GM12878 (cell line): Measurements from ENCODE around the gene ARPP21. TPM values are rescaled to one million over a fixed set of nuclear protein-coding genes. Genes with fewer than 3 reads are reported as not detected.

ENCODE experiments used
- ATAC-seq: fragments of 200-7000 bp; cut with Tn5 transposase; 3 replicates; pipeline ENCODE4 v1.9.1; 2020; ENCODE audit warnings: mild to moderate bottlenecking, moderate library complexity
- BruUV-seq: library from RNA; stranded (reverse); fragments of 400-500 nt; replicated peaks from 2 replicates; lab custom pipeline; 2021; lab: Mats Ljungman, UMichigan
- CTCF ChIA-PET: fragments of 300-600 bp; sonication (Branson Sonifier 250); formaldehyde crosslinking; extraction: SDS; loops from one replicate; lab custom pipeline; 2021; ENCODE audit warnings: inconsistent platforms; lab: Yijun Ruan, JAX
- POLR2A ChIA-PET: fragments of 350-600 bp; formaldehyde crosslinking; extraction: SDS; loops from one replicate; lab custom pipeline; 2021; ENCODE audit warnings: inconsistent platforms; lab: Charles Lee
- RAD21 ChIA-PET: fragments of 300-600 bp; sonication (Branson Sonifier 250); formaldehyde crosslinking; loops from one replicate; lab custom pipeline; 2023; ENCODE audit warnings: antibody characterized with exemption; ENCODE audit not compliant: unreplicated experiment; lab: Charles Lee
- SMC1A ChIA-PET: fragments of 300-600 bp; sonication (Branson Sonifier 250); formaldehyde crosslinking; loops from one replicate; lab custom pipeline; 2023; ENCODE audit not compliant: unreplicated experiment, uncharacterized antibody; lab: Charles Lee
- DNase-seq: peaks from one replicate; pipeline ENCODE4 v3.0.0-alpha.2; 2011; ENCODE audit warnings: low read depth, low spot score
- FAIRE-seq: peaks from 3 replicates; lab custom pipeline; 2011; peaks lifted over from hg19 to GRCh38; lab: Jason Lieb, UNC
- H2AFZ ChIP-seq: 2 replicates; pipeline ENCODE4 v1.6.0; 2011; ENCODE audit warnings: low read depth, low read length, control low read depth; ENCODE audit not compliant: control insufficient read depth
- H3K27ac ChIP-seq: 2 replicates; pipeline ENCODE4 v1.5.1; 2011; ENCODE audit warnings: control low read depth; ENCODE audit not compliant: control insufficient read depth, insufficient read depth
- H3K27me3 ChIP-seq, 2 experiments: replicated peaks in 1 of 2; 2 replicates each; pipeline versions ENCODE4 v1.6.0 to v1.6.1; 2011; ENCODE audit warnings: low read length in 1 of 2; ENCODE audit not compliant: control insufficient read depth in 2 of 2, insufficient read depth in 2 of 2
- H3K36me3 ChIP-seq, 2 experiments: 2 replicates each; pipeline ENCODE4 v1.5.1; 2011; ENCODE audit warnings: low read length in 1 of 2; ENCODE audit not compliant: control insufficient read depth in 2 of 2, insufficient read depth in 2 of 2
- H3K4me1 ChIP-seq: 2 replicates; pipeline ENCODE4 v1.6.1; 2011; ENCODE audit warnings: mild to moderate bottlenecking, low read length, moderate library complexity, mixed read lengths; ENCODE audit not compliant: control insufficient read depth, insufficient read depth
- H3K4me2 ChIP-seq: 2 replicates; pipeline ENCODE4 v1.6.0; 2011; ENCODE audit warnings: control low read depth; ENCODE audit not compliant: control insufficient read depth, insufficient read depth
- H3K4me3 ChIP-seq: fragments of 200-600 bp; sonication (generic); 2 replicates; pipeline ENCODE4 v1.5.1; 2016
- H3K79me2 ChIP-seq: 2 replicates; pipeline ENCODE4 v1.6.0; 2011; ENCODE audit warnings: low read length; ENCODE audit not compliant: control insufficient read depth, insufficient read depth
- H3K9ac ChIP-seq: 2 replicates; pipeline ENCODE4 v1.8.0; 2011; ENCODE audit warnings: low read length, control low read depth, mixed read lengths; ENCODE audit not compliant: control insufficient read depth, insufficient read depth
- H3K9me3 ChIP-seq: replicated peaks from 3 replicates; pipeline ENCODE4 v1.5.1; 2011; ENCODE audit warnings: mild to moderate bottlenecking, low read length; ENCODE audit not compliant: control insufficient read depth, insufficient read depth
- H4K20me1 ChIP-seq: 2 replicates; pipeline ENCODE4 v1.6.0; 2011; ENCODE audit not compliant: control insufficient read depth, insufficient read depth
- KLF5 ChIP-seq: fragments of 450-650 bp; IDR thresholded peaks from 2 replicates; pipeline ENCODE4 v1.6.1; 2014; ENCODE audit warnings: mild to moderate bottlenecking; ENCODE audit not compliant: partially characterized antibody
- POLR2AphosphoS2 ChIP-seq: IDR thresholded peaks from 2 replicates; pipeline ENCODE4 v1.6.1; 2011; ENCODE audit warnings: low read depth, mild to moderate bottlenecking, low read length, improper control_type of control experiment, moderate library complexity
- WGBS: methylation state at CpG from one replicate; pipeline ENCODE4 v1.1.6; 2016; ENCODE audit warnings: low lambda C conversion rate; ENCODE audit not compliant: insufficient replicate concordance, insufficient coverage; ENCODE audit errors: missing lambda C conversion rate; 5-methylcytosine and 5-hydroxymethylcytosine counted together
- in situ Hi-C: fragments of 300-500 bp; cut with MboI; formaldehyde crosslinking; loops from 9 replicates; pipeline ENCODE4 v1.14.3; 2018; ENCODE audit warnings: mixed read lengths
- intact Hi-C: fragments of 100-400 bp; cut with micrococcal nuclease; formaldehyde crosslinking; loops from one replicate; pipeline ENCODE4 v1.14.2; 2022; ENCODE audit not compliant: unreplicated experiment
- polyA plus RNA-seq, 11 experiments: library from polyadenylated mRNA; depleted of rRNA in 4 of 11; unstranded in 6 of 11; stranded (reverse) in 5 of 11; fragments of >200 nt; fragmentation: Nextera tagmentation in 4 of 11; fragmentation: Illumina TruSeq in 1 of 11; extraction: Ambion mirVana in 4 of 11; extraction: Trizol in 1 of 11; gene quantifications; 1 replicate in 1 of 11; 2 replicates in 10 of 11; pipeline versions ENCODE4 v1.2.1 to v1.2.3, GENCODE V29; 2011 to 2016; ENCODE audit warnings: inconsistent platforms in 2 of 11, missing spikeins in 2 of 11, low read depth in 1 of 11
- total RNA-seq, 4 experiments: library from RNA; depleted of rRNA in 3 of 4; stranded (reverse); fragments of >200 nt in 3 of 4; fragmentation: Illumina TruSeq in 1 of 4; extraction: Trizol in 1 of 4; gene quantifications; 2 replicates each; pipeline versions ENCODE4 v1.2.1 to v1.2.3, GENCODE V29; 2013 to 2021
- TF ChIP-seq, protein P1 (sequence below): IDR thresholded peaks from 2 replicates; pipeline ENCODE4 v1.6.1; 2012; ENCODE audit warnings: improper control_type of control experiment, low read depth, low read length; ENCODE audit not compliant: insufficient replicate concordance

Gene ARPP21
- total and polyA plus RNA-seq, 10 of the 15 experiments (the other 5 are each of a cell fraction or from before 2014, with no cell fraction given) = not detected

DNA sequence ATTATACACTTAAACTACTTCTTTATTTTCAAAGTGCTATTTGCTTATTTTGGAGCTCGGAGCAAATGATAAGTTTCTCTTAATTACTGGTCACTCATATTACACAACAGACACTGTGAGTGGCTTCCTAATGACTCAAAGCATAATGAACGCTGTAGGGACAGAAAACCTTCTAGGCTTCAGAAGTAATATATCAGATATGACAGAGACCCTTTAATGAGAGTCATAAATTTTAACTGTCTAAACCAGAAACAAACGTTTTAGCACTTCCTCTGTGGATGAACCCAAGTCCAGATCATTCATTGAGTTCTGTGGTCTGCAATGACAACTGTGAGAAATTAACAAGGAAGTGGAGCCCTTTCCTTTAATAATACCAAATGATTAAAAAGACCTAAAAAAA lies 66.6 kb downstream of the ARPP21 start:
- H3K4me2 ChIP-seq = no peak overlapping the region
- ChIA-PET POLR2A (no interaction called here), SMC1A (no interaction called here), RAD21 (no interaction called here), CTCF (no interaction called here)
- H3K9me3 ChIP-seq = no peaks in the 10 kb centered on the region
- TF ChIP-seq POLR2AphosphoS2 (no peak), KLF5 (no peak)
- TF ChIP-seq, protein P1, sequence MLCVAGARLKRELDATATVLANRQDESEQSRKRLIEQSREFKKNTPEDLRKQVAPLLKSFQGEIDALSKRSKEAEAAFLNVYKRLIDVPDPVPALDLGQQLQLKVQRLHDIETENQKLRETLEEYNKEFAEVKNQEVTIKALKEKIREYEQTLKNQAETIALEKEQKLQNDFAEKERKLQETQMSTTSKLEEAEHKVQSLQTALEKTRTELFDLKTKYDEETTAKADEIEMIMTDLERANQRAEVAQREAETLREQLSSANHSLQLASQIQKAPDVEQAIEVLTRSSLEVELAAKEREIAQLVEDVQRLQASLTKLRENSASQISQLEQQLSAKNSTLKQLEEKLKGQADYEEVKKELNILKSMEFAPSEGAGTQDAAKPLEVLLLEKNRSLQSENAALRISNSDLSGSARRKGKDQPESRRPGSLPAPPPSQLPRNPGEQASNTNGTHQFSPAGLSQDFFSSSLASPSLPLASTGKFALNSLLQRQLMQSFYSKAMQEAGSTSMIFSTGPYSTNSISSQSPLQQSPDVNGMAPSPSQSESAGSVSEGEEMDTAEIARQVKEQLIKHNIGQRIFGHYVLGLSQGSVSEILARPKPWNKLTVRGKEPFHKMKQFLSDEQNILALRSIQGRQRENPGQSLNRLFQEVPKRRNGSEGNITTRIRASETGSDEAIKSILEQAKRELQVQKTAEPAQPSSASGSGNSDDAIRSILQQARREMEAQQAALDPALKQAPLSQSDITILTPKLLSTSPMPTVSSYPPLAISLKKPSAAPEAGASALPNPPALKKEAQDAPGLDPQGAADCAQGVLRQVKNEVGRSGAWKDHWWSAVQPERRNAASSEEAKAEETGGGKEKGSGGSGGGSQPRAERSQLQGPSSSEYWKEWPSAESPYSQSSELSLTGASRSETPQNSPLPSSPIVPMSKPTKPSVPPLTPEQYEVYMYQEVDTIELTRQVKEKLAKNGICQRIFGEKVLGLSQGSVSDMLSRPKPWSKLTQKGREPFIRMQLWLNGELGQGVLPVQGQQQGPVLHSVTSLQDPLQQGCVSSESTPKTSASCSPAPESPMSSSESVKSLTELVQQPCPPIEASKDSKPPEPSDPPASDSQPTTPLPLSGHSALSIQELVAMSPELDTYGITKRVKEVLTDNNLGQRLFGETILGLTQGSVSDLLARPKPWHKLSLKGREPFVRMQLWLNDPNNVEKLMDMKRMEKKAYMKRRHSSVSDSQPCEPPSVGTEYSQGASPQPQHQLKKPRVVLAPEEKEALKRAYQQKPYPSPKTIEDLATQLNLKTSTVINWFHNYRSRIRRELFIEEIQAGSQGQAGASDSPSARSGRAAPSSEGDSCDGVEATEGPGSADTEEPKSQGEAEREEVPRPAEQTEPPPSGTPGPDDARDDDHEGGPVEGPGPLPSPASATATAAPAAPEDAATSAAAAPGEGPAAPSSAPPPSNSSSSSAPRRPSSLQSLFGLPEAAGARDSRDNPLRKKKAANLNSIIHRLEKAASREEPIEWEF = no peak
- DNase-seq (no peak), ATAC-seq (no peak), FAIRE-seq (no peak)
- in situ Hi-C loops (no loop called here), intact Hi-C loops (no loop called here)
- H3K36me3 ChIP-seq = no peaks in the 10 kb centered on the region
- no peaks in the 10 kb centered on the region for H3K79me2 ChIP-seq
- H3K27ac ChIP-seq = no peak overlapping the region
- no peaks in the 10 kb centered on the region for H4K20me1 ChIP-seq
- no peaks in the 10 kb centered on the region for H3K4me1 ChIP-seq
- no peak overlapping the region for H2AFZ ChIP-seq
- BruUV-seq = no TSS peak
- H3K4me3 ChIP-seq = no peak overlapping the region
- 0% methylated on average over 3 of the region's 3 CpGs for whole genome bisulfite sequencing
- H3K9ac ChIP-seq = no peak overlapping the region
- H3K27me3 ChIP-seq = no peaks in the 10 kb centered on the region
